ENCODE results near the gene PIAS4.

PIAS4 gene

GRCh38 chr19:4014541-4015491 is 7.3 kb downstream of the PIAS4 start:
- no peak for DNase-seq (ENCODE audit: low read depth)
- TF ChIP-seq CTCF (IDR thresholded peaks at IDR 0.05; ENCODE audit: low read length, missing control alignments): no peak

GRCh38 chr19:4015705-4016402 is 8.3 kb downstream of the PIAS4 start:
- no peak overlapping the region for H3K4me3 ChIP-seq (replicated peaks; ENCODE audit: low read depth, low read length)
- no peak for DNase-seq (ENCODE audit: low read depth)
- TF ChIP-seq CTCF (IDR thresholded peaks at IDR 0.05; ENCODE audit: low read length, missing control alignments): no peak

More at GRCh38 chr19:4014541-4015491, 7.3 kb downstream of the PIAS4 start:
- no peak overlapping the region for H3K4me3 ChIP-seq (replicated peaks; ENCODE audit: low read depth, low read length)

- no peak for TF ChIP-seq CTCF (IDR thresholded peaks at IDR 0.05; ENCODE audit: low read length, missing control alignments)
- H3K4me3 ChIP-seq (replicated peaks; ENCODE audit: low read depth, low read length): no peak overlapping the region
- no peak for DNase-seq (ENCODE audit: low read depth)
These were observed 8.9 kb downstream of the PIAS4 start for GRCh38 chr19:4016486-4016885.

GRCh38 chr19:4016903-4017638 is 9.5 kb downstream of the PIAS4 start:
- no peak for TF ChIP-seq CTCF (IDR thresholded peaks at IDR 0.05; ENCODE audit: low read length, missing control alignments)
- no peak overlapping the region for H3K4me3 ChIP-seq (replicated peaks; ENCODE audit: low read depth, low read length)
- no peak for DNase-seq (ENCODE audit: low read depth)

- no peak for DNase-seq (ENCODE audit: low read depth)
- no peak for TF ChIP-seq CTCF (IDR thresholded peaks at IDR 0.05; ENCODE audit: low read length, missing control alignments)
- H3K4me3 ChIP-seq (replicated peaks; ENCODE audit: low read depth, low read length): no peak overlapping the region
These were observed 10.6 kb downstream of the PIAS4 start for GRCh38 chr19:4018140-4018613.

- no peak overlapping the region for H3K4me3 ChIP-seq (replicated peaks; ENCODE audit: low read depth, low read length)
- no peak for DNase-seq (ENCODE audit: low read depth)
- no peak for TF ChIP-seq CTCF (IDR thresholded peaks at IDR 0.05; ENCODE audit: low read length, missing control alignments)
These were observed 11.4 kb downstream of the PIAS4 start for GRCh38 chr19:4018775-4019504.

Measured in fibroblast of pulmonary artery (primary cell).